SH-SY5Y (cell line): ENCODE data around the gene UGP2.

ENCODE experiments used
- GATA2 ChIP-seq: IDR thresholded peaks from 2 replicates; pipeline ENCODE4 v1.6.1; 2011; ENCODE audit warnings: mild to moderate bottlenecking, low read depth, low read length
- GATA3 ChIP-seq: IDR thresholded peaks from 2 replicates; pipeline ENCODE4 v1.6.1; 2011; ENCODE audit warnings: low read depth, mild to moderate bottlenecking, low read length, moderate library complexity

DNA sequence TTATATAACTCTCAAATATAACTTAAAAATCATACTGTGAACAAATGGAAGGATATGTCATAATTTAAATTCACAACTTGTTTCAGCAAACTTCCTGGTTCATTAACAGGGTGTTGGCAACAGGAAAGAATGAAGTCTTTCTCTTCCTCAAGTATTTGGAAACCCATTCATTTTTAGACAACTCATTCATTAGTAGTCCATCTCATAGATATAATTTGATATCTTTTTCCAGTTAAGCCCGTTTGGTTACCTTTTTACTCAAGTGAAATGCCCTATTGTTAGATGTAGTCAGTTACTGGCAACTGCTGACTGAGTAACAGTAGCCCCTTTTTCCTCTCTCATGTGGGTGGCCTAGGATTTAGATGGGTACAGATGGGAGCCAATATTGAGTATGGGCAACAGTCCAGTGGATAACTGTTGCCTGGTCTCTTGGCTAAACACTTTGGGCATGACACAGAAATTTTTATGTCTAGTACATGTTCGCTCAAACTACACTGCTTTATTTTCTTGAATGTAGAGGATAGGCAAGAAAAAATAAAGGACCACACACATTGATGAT, 4.6 kb upstream of the UGP2 start:
- TF ChIP-seq GATA2 (no peak), GATA3 (no peak)
